Measurements from ENCODE around the gene KRT74.

The KRT74 gene

GRCh38 chr12:52518574-52519386 lies 54.9 kb downstream of the KRT74 start:
- DNase-seq, result no peak

- DNase-seq, result no peak
These were observed 55.8 kb downstream of the KRT74 start for GRCh38 chr12:52517888-52518287.

GRCh38 chr12:52517005-52517835 lies 56.4 kb downstream of the KRT74 start:
- no peak for DNase-seq

- DNase-seq, result no peak
These were observed 57.5 kb downstream of the KRT74 start for GRCh38 chr12:52515927-52516831.
